ENCODE measurements around the gene HOXC9.

DNA sequence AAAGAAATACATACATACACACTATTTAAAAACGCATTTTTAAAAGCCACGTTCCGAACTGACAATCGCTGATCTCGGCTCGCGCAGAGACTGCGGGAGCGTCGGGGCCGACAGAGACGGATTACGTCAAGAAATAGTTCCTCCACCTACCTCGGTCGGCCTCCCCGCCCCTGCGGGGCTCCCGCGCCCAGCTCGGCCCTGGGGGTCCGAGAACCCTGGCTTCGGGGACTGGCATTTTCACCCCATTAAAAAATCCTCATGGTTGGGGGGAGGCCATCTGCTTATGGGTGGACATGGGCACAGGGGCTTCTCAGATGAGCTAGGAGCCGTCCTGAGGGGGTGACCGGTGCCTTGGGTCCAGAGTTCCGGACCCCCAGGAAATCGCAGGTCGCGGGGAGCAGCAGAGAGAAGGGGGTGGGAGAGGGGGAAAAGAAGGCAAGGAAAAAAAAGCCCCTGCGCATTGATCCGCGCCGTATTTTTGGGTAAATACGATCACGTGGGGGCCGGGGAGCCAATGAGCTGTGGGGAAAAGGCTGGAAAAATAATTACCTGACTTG lies 324 bp upstream of the HOXC9 start:
- TF ChIP-seq POLR2A (IDR thresholded peaks at IDR 0.05), result no peak
- TF ChIP-seq, protein P1, sequence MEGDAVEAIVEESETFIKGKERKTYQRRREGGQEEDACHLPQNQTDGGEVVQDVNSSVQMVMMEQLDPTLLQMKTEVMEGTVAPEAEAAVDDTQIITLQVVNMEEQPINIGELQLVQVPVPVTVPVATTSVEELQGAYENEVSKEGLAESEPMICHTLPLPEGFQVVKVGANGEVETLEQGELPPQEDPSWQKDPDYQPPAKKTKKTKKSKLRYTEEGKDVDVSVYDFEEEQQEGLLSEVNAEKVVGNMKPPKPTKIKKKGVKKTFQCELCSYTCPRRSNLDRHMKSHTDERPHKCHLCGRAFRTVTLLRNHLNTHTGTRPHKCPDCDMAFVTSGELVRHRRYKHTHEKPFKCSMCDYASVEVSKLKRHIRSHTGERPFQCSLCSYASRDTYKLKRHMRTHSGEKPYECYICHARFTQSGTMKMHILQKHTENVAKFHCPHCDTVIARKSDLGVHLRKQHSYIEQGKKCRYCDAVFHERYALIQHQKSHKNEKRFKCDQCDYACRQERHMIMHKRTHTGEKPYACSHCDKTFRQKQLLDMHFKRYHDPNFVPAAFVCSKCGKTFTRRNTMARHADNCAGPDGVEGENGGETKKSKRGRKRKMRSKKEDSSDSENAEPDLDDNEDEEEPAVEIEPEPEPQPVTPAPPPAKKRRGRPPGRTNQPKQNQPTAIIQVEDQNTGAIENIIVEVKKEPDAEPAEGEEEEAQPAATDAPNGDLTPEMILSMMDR (IDR thresholded peaks at IDR 0.05), result no peak
